ENCODE data around the gene RBM38. TPM values are rescaled to one million over a fixed set of nuclear protein-coding genes. Genes with fewer than 3 reads are reported as not detected.
A peak's percentile ranks its signal among the peaks of the same experiment; 100 is the strongest.

RBM38 gene
- total and polyA plus RNA-seq, 9 of the 15 experiments (the other 6 are each of a cell fraction or from before 2014, with no cell fraction given) = 0.28 to 82.4 (median 33.2) TPM

DNA sequence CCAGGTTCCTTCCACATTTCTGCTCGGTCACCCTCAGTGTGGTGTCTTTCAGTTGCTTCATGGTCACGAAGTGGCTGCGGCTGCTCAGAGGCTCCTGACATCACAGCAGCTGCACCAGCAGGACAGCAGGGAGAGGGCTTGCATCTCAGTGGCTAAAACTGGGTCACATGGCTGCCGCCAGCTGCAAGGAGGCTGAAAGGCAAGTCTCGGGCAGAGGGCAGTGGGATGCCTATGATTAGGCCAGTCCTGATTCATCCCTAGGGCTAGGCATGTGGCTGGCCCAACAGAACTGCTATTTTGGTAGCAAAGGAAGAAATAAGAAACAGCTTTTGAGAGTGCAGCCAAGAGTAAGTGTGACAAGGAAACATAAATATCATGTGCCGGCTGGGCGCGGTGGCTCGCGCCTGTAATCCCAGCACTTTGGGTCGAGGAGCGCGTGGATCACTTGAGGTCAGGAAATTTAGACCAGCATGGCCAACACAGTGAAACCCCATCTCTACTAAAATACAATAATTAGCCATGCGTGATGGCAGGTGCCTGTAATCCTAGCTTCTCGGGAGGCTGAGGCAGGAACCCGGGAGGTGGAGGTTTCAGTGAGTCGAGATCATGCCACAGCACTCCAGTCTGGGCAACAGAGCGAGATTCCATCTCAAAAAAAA, 46.6 kb downstream of the RBM38 start (continued):
- TF ChIP-seq RBM25 (IDR thresholded peaks at IDR 0.05; ENCODE audit: low read depth, low read length, severe bottlenecking) = peak; percentile 51
- 0 out of 2 replicates have a peak, but pooled peaks have one; percentile 24 for TF ChIP-seq ZNF121 (CRISPR knock-in tag; conservative IDR thresholded peaks at IDR 0.05)
- TF ChIP-seq ZNF584 (CRISPR knock-in tag; IDR thresholded peaks at IDR 0.05; ENCODE audit: low read depth) = no peak
- TF ChIP-seq SMARCA4 (IDR thresholded peaks at IDR 0.05) = no peak

DNA sequence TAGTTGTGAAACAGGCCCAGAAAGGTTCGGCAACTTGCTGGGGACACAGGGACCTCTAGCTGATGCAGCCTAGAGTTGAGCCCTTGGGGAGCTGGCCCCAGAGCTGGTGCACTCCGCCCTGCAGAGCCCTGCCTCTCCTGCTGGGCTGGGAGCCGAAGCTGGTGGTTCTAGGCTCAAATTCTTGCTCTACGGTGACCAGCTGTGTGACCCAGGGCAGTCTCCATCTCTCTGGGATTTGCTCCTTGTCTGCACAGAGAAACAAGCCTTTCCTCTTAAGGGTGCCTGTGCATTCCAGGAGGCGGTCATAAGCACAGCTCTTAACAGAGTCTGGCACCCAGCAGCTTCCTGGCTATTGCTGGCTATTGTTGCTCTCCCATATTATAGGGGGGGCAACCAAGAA, 47.4 kb downstream of the RBM38 start:
- Histone ChIP-seq H3K79me2 (ENCODE audit: control insufficient read depth, insufficient read depth, low read length) (no peaks in the 10 kb centered on the region), H4K20me1 (replicated peaks; ENCODE audit: control insufficient read depth, insufficient read depth, low read length) (no peaks in the 10 kb centered on the region), H3K27ac (ENCODE audit: extremely low read depth, low read depth, low read length) (no peak overlapping the region), H3K4me2 (ENCODE audit: insufficient read depth, low read length) (no peak overlapping the region), H3K9me3 (replicated peaks; ENCODE audit: control insufficient read depth, insufficient read depth, low read depth, low read length) (no peaks in the 10 kb centered on the region), H3K27me3 (ENCODE audit: control insufficient read depth in 2 of 2, insufficient read depth in 2 of 2, low read length in 2 of 2) (no peaks in the 10 kb centered on the region), H3K9me1 (ENCODE audit: control insufficient read depth, insufficient read depth, low read length) (no peaks in the 10 kb centered on the region), H3K4me3 (no peak overlapping the region), H3K9ac (ENCODE audit: insufficient read depth in 1 of 2, low read depth in 2 of 2, low read length in 2 of 2) (0 out of 4 replicates have a peak overlapping the region, but pooled peaks of 1 of the 2 experiments have one; percentile 29), H3K36me3 (ENCODE audit: control insufficient read depth, insufficient read depth, low read length) (no peaks in the 10 kb centered on the region), H2AFZ (ENCODE audit: low read depth, low read length) (peak overlapping the region; percentile 44; the same call in 1 of the 2 replicates), H3K4me1 (replicated peaks in 1 of 2; ENCODE audit: control insufficient read depth in 2 of 2, insufficient read depth in 2 of 2, low read length in 2 of 2) (peaks cover 21 to 53% of the 10 kb centered on the region in 2 experiments; a peak in 4 of 5 replicates)
- DNase-seq (ENCODE audit: extremely low read depth in 1 of 4, low spot score in 3 of 4) (no peak), FAIRE-seq (no peak), ATAC-seq (peak; percentile 24)
- BruUV-seq (replicated peaks) = no TSS peak
- intact Hi-C loops (cut with micrococcal nuclease) (no loop called here), in situ Hi-C loops (cut with MboI) (no loop called here)
- 42% methylated on average over 3 of the region's 5 CpGs for WGBS (ENCODE audit: insufficient coverage, low coverage, missing lambda C conversion rate)
- ChIA-PET POLR2A (interaction anchor here (0.6 to 0.7 kb wide), 2 partner anchors 13 to 505 kb away, joined by 4 read pairs; no protein-coding TSS in a partner anchor), CTCF (ENCODE audit: low intra/inter-chr PET ratio) (no interaction called here)
- TF ChIP-seq TAF9B (IDR thresholded peaks at IDR 0.05; ENCODE audit: partially characterized antibody) = no peak
- no peak for TF ChIP-seq RB1 (IDR thresholded peaks at IDR 0.05; ENCODE audit: low read depth)
- TF ChIP-seq ZNF143 (CRISPR knock-in tag; IDR thresholded peaks at IDR 0.05) = no peak
- TF ChIP-seq RBFOX2 (IDR thresholded peaks at IDR 0.05; ENCODE audit: low read depth, low read length) = no peak
- TF ChIP-seq, protein P1, sequence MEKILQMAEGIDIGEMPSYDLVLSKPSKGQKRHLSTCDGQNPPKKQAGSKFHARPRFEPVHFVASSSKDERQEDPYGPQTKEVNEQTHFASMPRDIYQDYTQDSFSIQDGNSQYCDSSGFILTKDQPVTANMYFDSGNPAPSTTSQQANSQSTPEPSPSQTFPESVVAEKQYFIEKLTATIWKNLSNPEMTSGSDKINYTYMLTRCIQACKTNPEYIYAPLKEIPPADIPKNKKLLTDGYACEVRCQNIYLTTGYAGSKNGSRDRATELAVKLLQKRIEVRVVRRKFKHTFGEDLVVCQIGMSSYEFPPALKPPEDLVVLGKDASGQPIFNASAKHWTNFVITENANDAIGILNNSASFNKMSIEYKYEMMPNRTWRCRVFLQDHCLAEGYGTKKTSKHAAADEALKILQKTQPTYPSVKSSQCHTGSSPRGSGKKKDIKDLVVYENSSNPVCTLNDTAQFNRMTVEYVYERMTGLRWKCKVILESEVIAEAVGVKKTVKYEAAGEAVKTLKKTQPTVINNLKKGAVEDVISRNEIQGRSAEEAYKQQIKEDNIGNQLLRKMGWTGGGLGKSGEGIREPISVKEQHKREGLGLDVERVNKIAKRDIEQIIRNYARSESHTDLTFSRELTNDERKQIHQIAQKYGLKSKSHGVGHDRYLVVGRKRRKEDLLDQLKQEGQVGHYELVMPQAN (IDR thresholded peaks at IDR 0.05; ENCODE audit: borderline replicate concordance) = no peak
- TF ChIP-seq EP300 (IDR thresholded peaks at IDR 0.05; ENCODE audit: low read length) = no peak
- no peak for TF ChIP-seq ESRRB (CRISPR knock-in tag; IDR thresholded peaks at IDR 0.05; ENCODE audit: borderline replicate concordance)
